HEK293 (cell line): Measurements from ENCODE around the gene FSD2.

Experiments used
- CTCF ChIA-PET: fragments of 350-600 bp; formaldehyde crosslinking; extraction: SDS; loops from one replicate; lab custom pipeline; 2021; ENCODE audit warnings: antibody characterized with exemption; lab: Yijun Ruan, JAX
- POLR2A ChIA-PET: fragments of 300-600 bp; formaldehyde crosslinking; extraction: SDS; loops from one replicate; lab custom pipeline; 2020; ENCODE audit warnings: antibody characterized with exemption, inconsistent platforms; lab: Yijun Ruan, JAX
- H3K27ac ChIP-seq: fragments of 200-500 bp; sonication (Bioruptor generic); 2 replicates; pipeline ENCODE4 v1.5.1; 2014; ENCODE audit warnings: low read depth, low read length, control low read depth, inconsistent platforms; ENCODE audit errors: extremely low read depth
- H3K36me3 ChIP-seq, 2 experiments: fragments of 200-500 bp in 1 of 2; sonication (Bioruptor generic) in 1 of 2; 1 replicate in 1 of 2; 2 replicates in 1 of 2; pipeline ENCODE4 v1.5.1; 2014 to 2017; ENCODE audit warnings: inconsistent platforms in 2 of 2, low read length in 2 of 2; ENCODE audit not compliant: control insufficient read depth in 2 of 2, insufficient read depth in 1 of 2
- H3K4me1 ChIP-seq: fragments of 200-500 bp; sonication (Bioruptor generic); 2 replicates; pipeline ENCODE4 v1.5.1; 2014; ENCODE audit warnings: mild to moderate bottlenecking, low read length, inconsistent platforms; ENCODE audit not compliant: control insufficient read depth, insufficient read depth
- H3K4me3 ChIP-seq: 2 replicates; pipeline ENCODE4 v1.5.1; 2011; ENCODE audit warnings: low read depth, mild to moderate bottlenecking, control low read depth, low read length, moderate library complexity
- H3K9me3 ChIP-seq: fragments of 200-500 bp; sonication (Bioruptor generic); 2 replicates; pipeline ENCODE4 v1.5.1; 2014; ENCODE audit warnings: low read depth, low read length, inconsistent platforms; ENCODE audit not compliant: control insufficient read depth, insufficient read depth
- GLI2 ChIP-seq: fragments of 450-650 bp; formaldehyde crosslinking; IDR thresholded peaks from 2 replicates; pipeline ENCODE4; 2017; ENCODE audit warnings: missing biosample characterization, missing genetic modification characterization, low read depth, borderline replicate concordance
- GLIS1 ChIP-seq: fragments of 450-650 bp; formaldehyde crosslinking; IDR thresholded peaks from 2 replicates; pipeline ENCODE4 v1.5.1; 2016; ENCODE audit warnings: missing biosample characterization, missing genetic modification characterization
- KLF16 ChIP-seq: fragments of 450-650 bp; formaldehyde crosslinking; IDR thresholded peaks from 2 replicates; pipeline ENCODE4 v1.5.1; 2017; ENCODE audit warnings: missing biosample characterization, missing genetic modification characterization
- MEIS1 ChIP-seq: sonication (generic); formaldehyde crosslinking; IDR thresholded peaks from 2 replicates; pipeline ENCODE4 v1.8.1; 2022; ENCODE audit warnings: missing genetic modification reagents, mild to moderate bottlenecking, borderline replicate concordance
- MZF1 ChIP-seq: fragments of 450-650 bp; formaldehyde crosslinking; IDR thresholded peaks from 2 replicates; pipeline ENCODE4 v1.5.1; 2017; ENCODE audit warnings: missing biosample characterization, missing genetic modification characterization, borderline replicate concordance
- OVOL3 ChIP-seq: fragments of 450-650 bp; formaldehyde crosslinking; IDR thresholded peaks from 2 replicates; pipeline ENCODE4 v1.5.1; 2016; ENCODE audit warnings: missing biosample characterization, missing genetic modification characterization
- PRDM1 ChIP-seq: fragments of 450-650 bp; formaldehyde crosslinking; IDR thresholded peaks from 2 replicates; pipeline ENCODE4; 2016; ENCODE audit warnings: missing biosample characterization, missing genetic modification characterization
- SCRT1 ChIP-seq: fragments of 450-650 bp; formaldehyde crosslinking; IDR thresholded peaks from 2 replicates; pipeline ENCODE4 v1.5.1; 2016; ENCODE audit warnings: missing biosample characterization, missing genetic modification characterization, borderline replicate concordance
- SCRT2 ChIP-seq: fragments of 450-650 bp; formaldehyde crosslinking; IDR thresholded peaks from 2 replicates; pipeline ENCODE4 v1.5.1; 2016; ENCODE audit warnings: missing biosample characterization, missing genetic modification characterization
- SP3 ChIP-seq: fragments of 450-650 bp; formaldehyde crosslinking; IDR thresholded peaks from 2 replicates; pipeline ENCODE4 v1.5.1; 2016; ENCODE audit warnings: missing biosample characterization, missing genetic modification characterization
- ZBTB17 ChIP-seq: fragments of 450-650 bp; formaldehyde crosslinking; IDR thresholded peaks from 2 replicates; pipeline ENCODE4 v1.5.1; 2016; ENCODE audit warnings: missing biosample characterization, missing genetic modification characterization
- ZBTB7A ChIP-seq: fragments of 450-650 bp; formaldehyde crosslinking; IDR thresholded peaks from 2 replicates; pipeline ENCODE4 v1.5.1; 2016; ENCODE audit warnings: low read depth, missing biosample characterization, missing genetic modification characterization
- ZBTB8A ChIP-seq: fragments of 450-650 bp; formaldehyde crosslinking; IDR thresholded peaks from 2 replicates; pipeline ENCODE4 v1.5.1; 2016; ENCODE audit warnings: missing biosample characterization, missing genetic modification characterization
- ZFP69B ChIP-seq: fragments of 450-650 bp; formaldehyde crosslinking; IDR thresholded peaks from 2 replicates; pipeline ENCODE4 v1.5.1; 2016; ENCODE audit warnings: missing biosample characterization, missing genetic modification characterization
- ZNF121 ChIP-seq: fragments of 450-650 bp; formaldehyde crosslinking; IDR thresholded peaks from 2 replicates; pipeline ENCODE4 v1.5.1; 2016; ENCODE audit warnings: missing biosample characterization, missing genetic modification characterization
- ZNF132 ChIP-seq: fragments of 450-650 bp; formaldehyde crosslinking; IDR thresholded peaks from 2 replicates; pipeline ENCODE4 v1.5.1; 2017; ENCODE audit warnings: missing biosample characterization, missing genetic modification characterization, borderline replicate concordance
- ZNF133 ChIP-seq: fragments of 450-650 bp; formaldehyde crosslinking; IDR thresholded peaks from 2 replicates; pipeline ENCODE4 v1.5.1; 2016; ENCODE audit warnings: missing biosample characterization, missing genetic modification characterization
- ZNF24 ChIP-seq: fragments of 450-650 bp; formaldehyde crosslinking; IDR thresholded peaks from 2 replicates; pipeline ENCODE4 v1.5.1; 2016; ENCODE audit warnings: missing biosample characterization, missing genetic modification characterization
- ZNF274 ChIP-seq, 2 experiments: fragments of 200-500 bp in 1 of 2; fragments of 450-650 bp in 1 of 2; sonication (Bioruptor generic) in 1 of 2; formaldehyde crosslinking in 1 of 2; IDR thresholded peaks; 2 replicates each; pipeline versions ENCODE4 v1.5.1 to v1.6.1; 2014 to 2016; ENCODE audit warnings: borderline replicate concordance in 1 of 2, inconsistent platforms in 1 of 2, low read length in 1 of 2, missing biosample characterization in 1 of 2, missing genetic modification characterization in 1 of 2
- ZNF514 ChIP-seq: fragments of 450-650 bp; formaldehyde crosslinking; IDR thresholded peaks from 2 replicates; pipeline ENCODE4 v1.5.1; 2016; ENCODE audit warnings: missing biosample characterization, missing genetic modification characterization
- ZNF529 ChIP-seq: fragments of 450-650 bp; formaldehyde crosslinking; IDR thresholded peaks from 2 replicates; pipeline ENCODE4 v1.5.1; 2017; ENCODE audit warnings: missing genetic modification characterization, missing biosample characterization; ENCODE audit not compliant: insufficient replicate concordance
- ZNF629 ChIP-seq: fragments of 450-650 bp; formaldehyde crosslinking; IDR thresholded peaks from 2 replicates; pipeline ENCODE4 v1.5.1; 2017; ENCODE audit warnings: missing biosample characterization, missing genetic modification characterization
- ZNF677 ChIP-seq: fragments of 450-650 bp; IDR thresholded peaks from 2 replicates; pipeline ENCODE4 v1.5.0; 2018; ENCODE audit warnings: missing biosample characterization, mild to moderate bottlenecking, missing genetic modification characterization, moderate library complexity
- ZNF76 ChIP-seq: fragments of 450-650 bp; formaldehyde crosslinking; IDR thresholded peaks from 2 replicates; pipeline ENCODE4; 2016; ENCODE audit warnings: low read depth, missing biosample characterization, missing genetic modification characterization, borderline replicate concordance
- ZNF768 ChIP-seq: fragments of 450-650 bp; formaldehyde crosslinking; IDR thresholded peaks from 2 replicates; pipeline ENCODE4 v1.5.1; 2018; ENCODE audit warnings: missing biosample characterization, mild to moderate bottlenecking, missing genetic modification characterization
- TF ChIP-seq, protein P1 (sequence below): fragments of 450-650 bp; formaldehyde crosslinking; IDR thresholded peaks from 2 replicates; pipeline ENCODE4 v1.5.1; 2016; ENCODE audit warnings: missing biosample characterization, missing genetic modification characterization
- TF ChIP-seq, protein P2 (sequence below): fragments of 450-650 bp; formaldehyde crosslinking; IDR thresholded peaks from 2 replicates; pipeline ENCODE4 v1.5.1; 2016; ENCODE audit warnings: missing biosample characterization, missing genetic modification characterization

FSD2 gene

DNA sequence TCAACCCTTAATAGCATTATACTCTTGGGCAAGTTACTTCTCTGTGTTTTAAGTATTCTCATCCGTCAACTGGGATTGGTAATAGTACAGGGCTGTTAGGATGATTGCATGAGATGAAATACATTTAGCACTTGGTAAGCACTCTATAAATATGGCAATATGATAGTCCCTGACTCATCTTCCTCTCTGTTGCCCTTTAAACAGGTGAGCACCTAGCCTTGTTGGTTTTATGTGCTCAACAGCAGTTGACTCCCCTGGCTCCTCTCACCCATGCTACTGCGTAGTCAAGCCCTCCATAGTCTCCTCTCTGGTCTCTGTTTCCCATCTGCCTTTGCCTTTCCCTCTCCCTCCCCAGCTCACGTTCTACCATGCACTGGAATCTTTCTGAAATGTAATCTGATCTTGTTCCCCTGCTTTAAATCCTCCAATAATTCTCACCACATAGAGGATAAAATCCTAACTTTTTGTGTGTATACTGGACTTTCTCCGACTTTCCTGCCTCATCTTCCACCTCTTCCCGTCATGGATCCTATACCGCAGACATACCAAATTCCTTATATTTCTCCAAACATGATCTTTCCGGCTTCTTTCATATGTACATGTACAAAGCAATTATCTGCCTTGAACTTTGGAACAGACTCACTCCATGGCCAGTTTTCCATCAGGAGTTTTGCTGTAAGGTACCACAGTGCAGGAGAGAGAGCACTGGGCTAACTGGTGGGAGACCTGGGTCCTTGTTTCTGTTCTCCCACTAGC lies 42.3 kb downstream of the FSD2 start:
- POLR2A ChIA-PET = interaction anchor here (0.8 kb wide), 1 partner anchor 13 kb away, joined by 3 read pairs; no protein-coding TSS in a partner anchor
- Histone ChIP-seq H3K4me1 (no peaks in the 10 kb centered on the region), H3K36me3 (peaks cover 4 to 41% of the 10 kb centered on the region in 2 experiments; a peak in 2 of 3 replicates), H3K9me3 (no peaks in the 10 kb centered on the region), H3K27ac (no peak overlapping the region), H3K4me3 (no peak overlapping the region)
- TF ChIP-seq ZNF629 (tag by site-specific recombination) = no peak
- TF ChIP-seq, protein P1, sequence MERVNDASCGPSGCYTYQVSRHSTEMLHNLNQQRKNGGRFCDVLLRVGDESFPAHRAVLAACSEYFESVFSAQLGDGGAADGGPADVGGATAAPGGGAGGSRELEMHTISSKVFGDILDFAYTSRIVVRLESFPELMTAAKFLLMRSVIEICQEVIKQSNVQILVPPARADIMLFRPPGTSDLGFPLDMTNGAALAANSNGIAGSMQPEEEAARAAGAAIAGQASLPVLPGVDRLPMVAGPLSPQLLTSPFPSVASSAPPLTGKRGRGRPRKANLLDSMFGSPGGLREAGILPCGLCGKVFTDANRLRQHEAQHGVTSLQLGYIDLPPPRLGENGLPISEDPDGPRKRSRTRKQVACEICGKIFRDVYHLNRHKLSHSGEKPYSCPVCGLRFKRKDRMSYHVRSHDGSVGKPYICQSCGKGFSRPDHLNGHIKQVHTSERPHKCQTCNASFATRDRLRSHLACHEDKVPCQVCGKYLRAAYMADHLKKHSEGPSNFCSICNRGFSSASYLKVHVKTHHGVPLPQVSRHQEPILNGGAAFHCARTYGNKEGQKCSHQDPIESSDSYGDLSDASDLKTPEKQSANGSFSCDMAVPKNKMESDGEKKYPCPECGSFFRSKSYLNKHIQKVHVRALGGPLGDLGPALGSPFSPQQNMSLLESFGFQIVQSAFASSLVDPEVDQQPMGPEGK = no peak
- TF ChIP-seq ZNF768 (tag by site-specific recombination) = no peak
- TF ChIP-seq ZNF514 (tag by site-specific recombination) = no peak
- TF ChIP-seq SP3 = no peak
- TF ChIP-seq KLF16 (tag by site-specific recombination) = no peak
- TF ChIP-seq ZBTB17 (tag by site-specific recombination) = peak; percentile 37; the same call in 1 of the 2 replicates
- CTCF ChIA-PET = interaction anchor here (1.0 kb wide), 1 partner anchor 13 kb away, joined by 4 read pairs; no protein-coding TSS in a partner anchor

DNA sequence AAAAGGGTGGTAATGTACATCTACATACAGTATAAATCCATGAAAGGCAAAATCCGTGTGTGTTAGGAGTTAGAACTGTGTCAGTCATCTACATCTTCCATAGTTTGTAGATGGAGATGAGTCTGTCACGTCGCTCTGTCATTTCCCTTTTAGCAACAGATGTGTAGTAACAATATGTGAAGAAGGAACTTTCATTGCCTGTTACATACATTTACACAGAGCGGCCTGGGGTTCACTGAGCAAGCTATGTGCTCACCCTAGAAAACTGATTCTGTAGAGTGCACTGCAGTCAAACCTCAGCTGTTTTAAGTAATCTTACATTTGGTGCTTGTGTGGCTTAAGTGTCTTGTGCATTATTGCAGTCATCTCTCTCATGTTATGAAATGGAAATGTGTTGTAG lies 54.6 kb downstream of the FSD2 start:
- peaks cover 44 to 51% of the 10 kb centered on the region in 2 experiments for H3K36me3 ChIP-seq
- CTCF ChIA-PET = interaction anchor here (0.6 to 1.5 kb wide), 6 partner anchors 9 to 518 kb away, joined by 3 to 6 read pairs (median 4); no protein-coding TSS in a partner anchor

DNA sequence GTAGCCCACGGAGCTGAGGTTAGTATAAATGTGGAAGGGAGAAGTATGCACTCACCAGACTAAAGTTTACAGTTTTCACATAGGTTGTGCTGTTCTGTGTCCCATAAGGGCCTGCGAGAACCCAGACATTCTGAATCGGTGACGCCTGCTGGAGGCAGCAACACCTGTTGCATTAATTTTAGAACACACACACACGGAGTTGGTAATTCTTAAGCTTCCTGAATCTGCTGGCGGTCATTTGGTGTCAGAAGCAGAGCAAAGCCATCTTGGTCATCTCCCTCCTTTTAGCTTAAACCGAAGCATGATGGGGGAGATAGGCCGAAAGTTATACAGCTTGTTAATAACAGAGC lies 55.1 kb downstream of the FSD2 start:
- H3K36me3 ChIP-seq = peaks cover 39 to 46% of the 10 kb centered on the region in 2 experiments
- POLR2A ChIA-PET = interaction anchor here (0.7 to 2.6 kb wide), 31 partner anchors 9 to 455 kb away, joined by 3 to 36 read pairs (median 5); partner anchors contain the start of genes CPEB1, RPS17 and WHAMM
- no peaks in the 10 kb centered on the region for H3K4me1 ChIP-seq
- no peaks in the 10 kb centered on the region for H3K9me3 ChIP-seq
- CTCF ChIA-PET = interaction anchor here (0.6 to 1.5 kb wide), 5 partner anchors 13 to 210 kb away, joined by 3 to 6 read pairs (median 4); no protein-coding TSS in a partner anchor
- H3K4me3 ChIP-seq = peak overlapping the region; percentile 84
- H3K27ac ChIP-seq = peak overlapping the region; percentile 49; the same call in 1 of the 2 replicates
- TF ChIP-seq MZF1 (no peak), ZFP69B (tag by site-specific recombination) (no peak), ZBTB7A (no peak), ZNF121 (tag by site-specific recombination) (no peak), ZNF677 (tag by site-specific recombination) (no peak), SCRT2 (tag by site-specific recombination) (peak; percentile 99), ZNF529 (no peak), ZBTB8A (tag by site-specific recombination) (no peak), ZNF132 (tag by site-specific recombination) (no peak), MEIS1 (CRISPR knock-in tag) (no peak), ZNF76 (tag by site-specific recombination) (peak; percentile 21; the same call in 1 of the 2 replicates), GLI2 (no peak), SCRT1 (tag by site-specific recombination) (peak; percentile 96), OVOL3 (0 out of 2 replicates have a peak, but pooled peaks have one; percentile 4), ZNF24 (0 out of 2 replicates have a peak, but pooled peaks have one; percentile 5)
- TF ChIP-seq, protein P2, sequence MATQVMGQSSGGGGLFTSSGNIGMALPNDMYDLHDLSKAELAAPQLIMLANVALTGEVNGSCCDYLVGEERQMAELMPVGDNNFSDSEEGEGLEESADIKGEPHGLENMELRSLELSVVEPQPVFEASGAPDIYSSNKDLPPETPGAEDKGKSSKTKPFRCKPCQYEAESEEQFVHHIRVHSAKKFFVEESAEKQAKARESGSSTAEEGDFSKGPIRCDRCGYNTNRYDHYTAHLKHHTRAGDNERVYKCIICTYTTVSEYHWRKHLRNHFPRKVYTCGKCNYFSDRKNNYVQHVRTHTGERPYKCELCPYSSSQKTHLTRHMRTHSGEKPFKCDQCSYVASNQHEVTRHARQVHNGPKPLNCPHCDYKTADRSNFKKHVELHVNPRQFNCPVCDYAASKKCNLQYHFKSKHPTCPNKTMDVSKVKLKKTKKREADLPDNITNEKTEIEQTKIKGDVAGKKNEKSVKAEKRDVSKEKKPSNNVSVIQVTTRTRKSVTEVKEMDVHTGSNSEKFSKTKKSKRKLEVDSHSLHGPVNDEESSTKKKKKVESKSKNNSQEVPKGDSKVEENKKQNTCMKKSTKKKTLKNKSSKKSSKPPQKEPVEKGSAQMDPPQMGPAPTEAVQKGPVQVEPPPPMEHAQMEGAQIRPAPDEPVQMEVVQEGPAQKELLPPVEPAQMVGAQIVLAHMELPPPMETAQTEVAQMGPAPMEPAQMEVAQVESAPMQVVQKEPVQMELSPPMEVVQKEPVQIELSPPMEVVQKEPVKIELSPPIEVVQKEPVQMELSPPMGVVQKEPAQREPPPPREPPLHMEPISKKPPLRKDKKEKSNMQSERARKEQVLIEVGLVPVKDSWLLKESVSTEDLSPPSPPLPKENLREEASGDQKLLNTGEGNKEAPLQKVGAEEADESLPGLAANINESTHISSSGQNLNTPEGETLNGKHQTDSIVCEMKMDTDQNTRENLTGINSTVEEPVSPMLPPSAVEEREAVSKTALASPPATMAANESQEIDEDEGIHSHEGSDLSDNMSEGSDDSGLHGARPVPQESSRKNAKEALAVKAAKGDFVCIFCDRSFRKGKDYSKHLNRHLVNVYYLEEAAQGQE = no peak

More for the DNA sequence above, 54.6 kb downstream of the FSD2 start:
- H3K9me3 ChIP-seq = no peaks in the 10 kb centered on the region
- peak overlapping the region; percentile 84 for H3K4me3 ChIP-seq
- no peak overlapping the region; the same call in 1 of the 2 replicates for H3K27ac ChIP-seq
- POLR2A ChIA-PET = interaction anchor here (0.7 to 2.6 kb wide), 10 partner anchors 10 to 211 kb away, joined by 3 to 36 read pairs (median 6); partner anchors contain the start of gene RPS17
- TF ChIP-seq PRDM1 (tag by site-specific recombination) (peak; percentile 75), ZNF133 (tag by site-specific recombination) (no peak), GLIS1 (no peak), ZNF274 (IDR thresholded peaks at IDR 0.05; ENCODE audit: low read length) (no peak), ZNF274 (tag by site-specific recombination; IDR thresholded peaks at IDR 0.05; ENCODE audit: borderline replicate concordance) (no peak)
- no peaks in the 10 kb centered on the region for H3K4me1 ChIP-seq
